ENCODE measurements around the gene ME3.

The ME3 gene

DNA sequence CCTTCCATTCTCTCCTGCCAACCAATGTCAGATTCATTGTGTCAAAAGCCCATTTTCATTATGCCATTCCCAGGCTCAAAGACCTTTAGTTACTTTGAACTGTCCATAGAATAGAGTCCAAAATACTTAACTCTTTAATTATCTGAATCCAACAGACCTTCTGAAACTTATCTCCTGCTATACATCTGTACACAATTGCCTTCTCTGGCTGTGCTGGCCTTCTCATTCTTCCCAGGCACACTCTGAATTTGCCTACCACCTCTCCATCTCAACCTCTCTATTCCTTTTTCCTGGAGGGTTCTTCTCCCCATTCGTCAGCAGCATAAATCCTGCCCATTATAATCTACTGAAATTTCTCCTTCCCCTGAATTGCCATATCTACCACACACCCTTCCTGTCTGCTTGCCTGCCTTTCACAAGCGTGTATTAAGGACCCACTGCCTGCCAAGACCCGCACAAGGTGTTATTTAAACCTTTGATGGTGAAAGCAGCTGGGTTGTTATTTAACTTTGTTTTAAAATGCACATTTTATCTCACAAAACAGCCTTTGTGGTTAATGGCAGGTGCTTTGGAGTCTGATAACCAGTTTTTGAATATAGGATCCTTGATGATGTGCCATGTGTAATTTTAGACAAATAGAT, 171.8 kb downstream of the ME3 start:
- TF ChIP-seq, protein P1, sequence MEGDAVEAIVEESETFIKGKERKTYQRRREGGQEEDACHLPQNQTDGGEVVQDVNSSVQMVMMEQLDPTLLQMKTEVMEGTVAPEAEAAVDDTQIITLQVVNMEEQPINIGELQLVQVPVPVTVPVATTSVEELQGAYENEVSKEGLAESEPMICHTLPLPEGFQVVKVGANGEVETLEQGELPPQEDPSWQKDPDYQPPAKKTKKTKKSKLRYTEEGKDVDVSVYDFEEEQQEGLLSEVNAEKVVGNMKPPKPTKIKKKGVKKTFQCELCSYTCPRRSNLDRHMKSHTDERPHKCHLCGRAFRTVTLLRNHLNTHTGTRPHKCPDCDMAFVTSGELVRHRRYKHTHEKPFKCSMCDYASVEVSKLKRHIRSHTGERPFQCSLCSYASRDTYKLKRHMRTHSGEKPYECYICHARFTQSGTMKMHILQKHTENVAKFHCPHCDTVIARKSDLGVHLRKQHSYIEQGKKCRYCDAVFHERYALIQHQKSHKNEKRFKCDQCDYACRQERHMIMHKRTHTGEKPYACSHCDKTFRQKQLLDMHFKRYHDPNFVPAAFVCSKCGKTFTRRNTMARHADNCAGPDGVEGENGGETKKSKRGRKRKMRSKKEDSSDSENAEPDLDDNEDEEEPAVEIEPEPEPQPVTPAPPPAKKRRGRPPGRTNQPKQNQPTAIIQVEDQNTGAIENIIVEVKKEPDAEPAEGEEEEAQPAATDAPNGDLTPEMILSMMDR (IDR thresholded peaks at IDR 0.05) = no peak

DNA sequence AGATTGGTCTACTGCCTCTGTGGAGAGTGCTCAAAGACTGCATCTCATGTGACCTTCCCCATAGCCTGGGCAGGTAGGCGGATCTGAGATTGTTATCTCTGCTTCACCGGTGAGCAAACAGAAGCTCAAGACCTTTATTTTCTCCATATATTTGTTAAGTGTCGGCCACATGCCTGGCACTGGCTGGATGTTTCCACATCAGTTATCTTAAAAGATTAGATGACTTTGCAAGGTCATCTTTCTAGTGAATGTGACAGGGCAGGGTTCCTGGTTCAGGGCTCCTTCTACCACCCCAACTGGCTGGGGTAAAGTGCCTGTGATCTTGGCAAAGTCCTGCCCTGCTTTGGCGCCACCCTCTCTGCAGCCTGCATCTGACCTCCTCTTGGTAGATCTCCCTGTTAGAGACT, 172.7 kb downstream of the ME3 start:
- TF ChIP-seq, protein P1 (IDR thresholded peaks at IDR 0.05) = no peak

DNA sequence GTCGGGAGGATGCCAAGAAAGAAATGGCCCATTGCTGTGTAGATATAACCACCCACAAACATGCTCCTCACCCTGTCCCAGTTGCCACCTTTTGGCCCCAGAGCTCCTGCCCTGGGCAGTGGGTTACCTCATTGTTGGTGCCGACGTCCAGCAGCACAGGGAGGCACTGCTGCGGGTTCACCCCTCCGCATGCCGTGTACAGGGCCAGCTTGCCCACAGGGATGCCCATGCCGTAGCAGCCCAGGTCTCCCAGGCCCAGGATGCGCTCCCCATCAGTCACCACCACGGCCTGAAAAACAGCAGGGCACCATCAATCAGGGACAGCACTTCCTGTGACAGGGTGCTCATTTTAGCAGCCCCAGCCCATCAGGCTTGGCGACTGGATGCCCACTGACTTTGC, 174.6 kb downstream of the ME3 start:
- TF ChIP-seq, protein P1 (IDR thresholded peaks at IDR 0.05) = no peak

DNA sequence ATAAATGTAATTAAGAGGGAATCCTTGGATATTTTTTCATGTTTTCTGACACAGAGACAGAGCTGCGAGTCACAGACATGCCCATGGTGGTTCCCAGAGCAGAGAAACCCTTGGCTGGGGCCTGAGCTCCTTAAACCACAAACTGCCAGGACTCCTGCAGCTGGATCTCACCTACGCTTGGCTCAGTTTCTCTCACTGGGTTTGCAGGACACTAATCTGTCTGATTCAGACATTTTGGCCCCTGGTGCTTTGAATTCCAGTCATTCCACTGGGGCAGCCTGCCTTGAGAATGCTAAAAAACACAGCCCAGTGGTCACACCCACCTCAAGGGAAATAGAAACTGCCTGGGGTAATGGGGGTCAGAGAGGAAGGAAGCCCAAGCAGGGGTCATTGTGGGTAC, 175.1 kb downstream of the ME3 start:
- TF ChIP-seq, protein P1 (IDR thresholded peaks at IDR 0.05) = no peak

DNA sequence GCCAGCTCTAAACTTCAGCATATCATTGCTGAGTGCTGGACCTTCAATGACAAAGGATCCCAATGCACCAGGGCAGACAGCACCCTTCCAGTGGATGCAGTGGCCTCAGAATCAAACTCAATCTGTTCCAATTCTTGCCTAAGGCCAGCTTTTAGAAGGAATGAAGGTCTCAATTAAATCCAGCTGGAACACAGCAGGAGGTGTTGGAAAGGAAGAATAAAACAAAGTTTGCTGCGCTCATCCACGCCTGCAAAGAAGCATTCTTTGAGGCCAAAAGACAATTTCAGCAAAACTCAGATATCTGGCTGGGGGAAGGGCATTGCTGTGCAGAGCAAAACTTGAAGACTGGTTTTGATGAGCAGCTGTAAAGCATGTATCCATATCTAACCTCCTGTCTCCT, 177.1 kb downstream of the ME3 start:
- TF ChIP-seq, protein P1 (IDR thresholded peaks at IDR 0.05) = no peak

DNA sequence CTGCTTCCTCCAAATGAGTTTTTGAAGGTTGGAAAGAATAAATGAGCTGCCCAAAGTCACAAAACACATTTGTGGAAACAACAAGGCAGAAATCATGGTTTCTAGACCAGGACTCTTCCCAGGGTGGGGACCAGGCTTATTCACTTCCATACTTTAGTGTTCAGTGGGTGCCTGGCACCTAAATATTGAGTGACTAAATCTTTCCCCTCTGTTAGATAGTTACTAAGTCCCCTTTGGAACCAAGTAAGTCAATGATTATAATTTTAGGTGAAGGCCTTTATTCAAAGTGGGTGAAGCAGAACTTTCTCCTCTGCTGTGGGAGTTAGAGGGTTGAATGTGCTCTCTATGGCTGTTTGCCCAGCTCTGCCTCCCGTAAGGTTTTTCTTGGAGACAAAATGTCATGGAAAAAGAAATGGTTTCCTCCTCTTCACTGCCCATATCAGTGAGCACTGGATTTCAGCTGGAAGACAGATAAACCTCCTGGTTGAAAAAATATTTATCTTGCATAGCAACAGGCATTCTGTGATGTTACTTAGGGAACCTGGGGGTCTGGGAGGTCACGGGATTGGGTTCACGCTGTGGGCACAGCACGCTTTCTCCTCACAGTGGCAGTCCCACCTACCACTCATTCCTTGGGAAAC, 179.9 kb downstream of the ME3 start:
- TF ChIP-seq, protein P1 (IDR thresholded peaks at IDR 0.05) = no peak

DNA sequence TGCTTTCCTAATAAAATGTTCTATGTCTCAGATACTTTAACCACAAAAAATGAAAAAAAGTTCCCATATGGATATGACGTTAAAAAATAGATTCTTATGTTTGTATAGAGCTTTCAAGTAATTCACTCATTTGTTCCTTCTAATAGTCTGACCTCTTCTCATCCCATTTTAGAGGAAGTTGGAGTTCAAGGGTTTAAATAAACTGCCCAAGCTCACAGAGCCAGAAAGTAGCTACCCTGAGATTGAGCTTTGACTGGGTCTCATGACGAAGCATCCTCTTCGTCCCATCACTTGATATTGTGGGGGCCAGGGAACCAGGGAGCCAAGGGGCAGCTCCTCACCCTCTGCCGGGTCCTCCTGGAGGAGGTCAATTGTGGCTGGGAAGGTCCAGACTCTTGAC, 181.4 kb downstream of the ME3 start:
- TF ChIP-seq, protein P1 (IDR thresholded peaks at IDR 0.05) = no peak

All from LNCAP (cell line).